HT-29 (cell line): ENCODE measurements around the gene KLK12. TPM values are rescaled to one million over a fixed set of nuclear protein-coding genes. Genes with fewer than 3 reads are reported as not detected.

ENCODE experiments used
- DNase-seq: peaks from one replicate; pipeline ENCODE4 v3.0.0-alpha.2; 2015; ENCODE audit warnings: low spot score
- total RNA-seq: library from RNA; depleted of rRNA; stranded (reverse); fragments of >200 nt; shearing (Covaris generic); gene quantifications from 2 replicates; pipeline ENCODE4 v1.2.3, GENCODE V29; 2014

The KLK12 gene
- total RNA-seq, 1 experiment from 2014 or later, result 9.1 TPM

DNA sequence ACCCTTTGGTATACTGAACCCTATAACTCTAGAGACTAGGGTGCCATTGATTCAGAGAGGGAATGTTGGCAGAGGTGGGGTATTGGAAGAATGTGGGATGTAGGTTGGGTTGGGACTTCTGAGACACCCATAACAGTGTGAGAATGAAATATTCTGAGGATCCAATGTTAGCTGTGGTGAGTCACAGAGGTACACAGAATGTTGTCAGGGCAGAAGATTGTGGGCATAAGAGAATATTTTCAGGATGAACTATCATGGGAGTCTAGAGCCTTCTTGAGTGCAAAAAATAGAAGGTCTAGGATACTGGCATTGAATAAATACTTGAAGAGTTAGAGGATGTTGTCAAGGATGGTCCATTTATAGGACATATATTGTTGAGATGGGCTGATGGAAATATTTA, 21.1 kb upstream of the KLK12 start:
- DNase-seq, result no peak

GRCh38 chr19:51047031-51047335, 12.2 kb upstream of the KLK12 start:
- no peak for DNase-seq

DNA sequence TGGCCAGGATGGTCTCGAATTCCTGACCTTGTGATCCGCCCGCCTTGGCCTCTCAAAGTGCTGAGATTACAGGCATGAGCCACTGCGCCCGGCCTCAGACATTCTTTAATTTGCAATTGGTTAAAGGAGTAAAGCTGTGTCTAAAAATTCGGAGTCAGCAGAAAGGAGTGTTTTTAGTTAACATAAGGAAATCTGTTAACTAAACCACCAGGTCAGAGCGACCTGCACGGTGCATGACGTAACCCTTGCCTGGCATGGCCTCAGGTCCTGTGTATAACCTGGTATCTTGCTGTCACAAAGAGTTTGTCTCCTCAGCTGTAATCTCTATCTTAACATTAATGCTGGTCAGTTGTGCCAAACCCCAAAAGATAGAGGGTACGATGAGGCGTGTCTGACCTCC, 9.5 kb upstream of the KLK12 start:
- DNase-seq, result no peak

GRCh38 chr19:51043497-51043896, 8.7 kb upstream of the KLK12 start:
- no peak for DNase-seq

DNA sequence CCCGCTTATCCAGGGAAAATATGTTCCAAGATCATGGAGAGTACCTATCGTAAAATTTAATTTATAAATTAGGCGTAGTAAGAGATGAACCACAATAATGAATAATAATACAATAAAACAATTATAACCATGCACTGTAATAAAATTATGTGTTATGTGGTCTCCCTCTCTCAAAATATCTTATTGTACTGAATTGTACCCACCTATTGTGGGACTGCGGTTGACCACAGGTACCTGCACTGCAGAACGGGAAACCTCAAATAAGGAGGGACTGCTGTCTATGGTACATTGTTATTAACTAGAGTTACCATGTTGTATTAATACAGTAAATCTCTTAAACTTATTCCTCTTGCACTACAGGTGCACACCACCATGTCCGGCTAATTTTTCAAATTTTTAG, 5.3 kb upstream of the KLK12 start:
- DNase-seq, result no peak

- no peak for DNase-seq
These were observed 1.7 kb upstream of the KLK12 start for GRCh38 chr19:51036519-51036918.

DNA sequence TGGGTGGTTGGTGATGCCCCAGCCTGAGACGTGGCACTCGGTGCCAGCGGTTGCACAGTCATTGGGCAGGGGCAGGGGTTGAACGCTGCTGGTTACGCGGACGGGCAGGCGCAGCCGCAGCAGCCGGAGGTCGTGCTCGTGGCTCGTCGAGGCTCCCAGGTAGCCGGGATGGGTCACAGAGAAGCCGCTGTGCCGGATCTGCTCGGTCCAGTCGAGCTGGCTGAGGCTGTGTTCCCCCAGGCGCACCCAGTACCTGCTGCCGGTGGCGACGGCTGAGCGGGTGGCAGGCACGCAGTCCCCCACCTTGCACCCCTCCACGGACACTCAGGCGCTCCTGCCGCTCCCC, 2.9 kb downstream of the KLK12 start:
- no peak for DNase-seq

DNA sequence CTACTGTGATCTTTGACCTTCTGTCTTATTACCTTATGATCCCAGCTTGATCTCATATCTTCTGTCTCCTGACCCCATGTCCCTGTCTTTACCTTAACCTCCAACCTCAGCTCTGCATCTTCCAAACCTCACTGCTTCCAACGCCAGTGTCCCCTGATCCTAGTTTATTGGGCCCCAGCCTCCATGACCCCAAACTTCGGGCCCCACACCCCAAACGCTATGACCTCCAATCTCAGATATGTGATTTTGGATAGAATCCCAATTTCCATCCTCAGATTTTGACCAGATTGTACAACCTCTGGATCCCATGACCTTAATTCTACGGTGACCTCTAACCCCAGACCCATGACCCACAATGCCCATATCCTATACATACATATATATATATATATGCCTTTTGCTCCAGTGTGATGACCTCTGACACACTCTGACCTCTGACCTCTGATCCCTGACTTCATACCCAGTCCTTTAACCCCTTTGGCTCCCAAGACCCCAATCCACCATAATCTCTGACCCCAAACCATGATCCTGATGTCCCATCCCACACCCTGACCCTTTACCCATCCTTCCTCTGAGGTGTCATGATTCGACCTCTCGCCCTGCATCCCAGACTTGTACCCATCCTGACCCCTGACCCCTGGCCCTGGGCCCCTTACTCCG, 3.5 kb downstream of the KLK12 start:
- no peak for DNase-seq

- no peak for DNase-seq
These were observed 4.2 kb downstream of the KLK12 start for GRCh38 chr19:51030631-51031030.

DNA sequence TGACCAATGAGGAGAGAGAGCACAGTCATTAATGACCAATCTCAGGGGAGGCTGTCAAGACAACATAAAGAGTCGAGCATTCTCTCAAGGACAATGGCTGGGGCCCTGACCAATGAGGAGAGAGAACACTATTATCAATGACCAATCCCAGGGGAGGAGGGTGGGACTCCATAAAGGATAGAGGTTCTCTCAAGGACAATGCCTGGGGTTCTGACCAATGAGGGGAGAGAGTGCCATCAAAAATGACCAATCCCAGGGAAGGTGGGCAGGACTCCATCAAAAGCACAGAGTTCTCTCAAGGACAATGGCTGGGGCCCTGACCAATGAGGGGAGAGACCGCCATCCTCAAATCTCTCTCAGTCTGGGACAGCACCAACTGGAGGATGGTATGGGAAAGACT, 5.1 kb downstream of the KLK12 start:
- peak; percentile 27 for DNase-seq

DNA sequence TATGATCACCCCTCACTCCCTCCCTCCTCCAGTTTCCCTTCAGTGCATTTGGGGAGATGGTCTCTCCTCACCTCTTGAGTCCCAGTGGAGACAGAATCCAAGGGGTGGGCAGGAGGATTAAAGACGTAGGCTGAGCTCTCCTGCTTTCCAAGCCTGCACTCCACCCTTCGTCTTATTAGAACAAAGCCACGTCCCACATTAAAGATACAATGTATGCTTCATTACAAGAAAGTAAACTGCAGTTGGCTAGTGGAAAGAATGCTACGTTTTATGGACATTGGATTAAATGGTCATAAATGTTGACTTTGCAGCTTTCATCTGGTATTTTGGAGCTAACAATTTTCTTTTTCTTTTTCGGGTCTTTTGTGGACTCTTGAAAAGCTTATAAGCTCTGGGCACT, 6.9 kb downstream of the KLK12 start:
- DNase-seq, result peak; percentile 35

GRCh38 chr19:51027126-51027806, 7.5 kb downstream of the KLK12 start:
- peak; percentile 75 for DNase-seq

GRCh38 chr19:51026554-51026831, 8.3 kb downstream of the KLK12 start, which contains the start of gene KLK11:
KLK11 (minus strand) TSS chr19:51026616; CDS start chr19:51025631, 985 bp downstream.
- peak; percentile 92 for DNase-seq

DNA sequence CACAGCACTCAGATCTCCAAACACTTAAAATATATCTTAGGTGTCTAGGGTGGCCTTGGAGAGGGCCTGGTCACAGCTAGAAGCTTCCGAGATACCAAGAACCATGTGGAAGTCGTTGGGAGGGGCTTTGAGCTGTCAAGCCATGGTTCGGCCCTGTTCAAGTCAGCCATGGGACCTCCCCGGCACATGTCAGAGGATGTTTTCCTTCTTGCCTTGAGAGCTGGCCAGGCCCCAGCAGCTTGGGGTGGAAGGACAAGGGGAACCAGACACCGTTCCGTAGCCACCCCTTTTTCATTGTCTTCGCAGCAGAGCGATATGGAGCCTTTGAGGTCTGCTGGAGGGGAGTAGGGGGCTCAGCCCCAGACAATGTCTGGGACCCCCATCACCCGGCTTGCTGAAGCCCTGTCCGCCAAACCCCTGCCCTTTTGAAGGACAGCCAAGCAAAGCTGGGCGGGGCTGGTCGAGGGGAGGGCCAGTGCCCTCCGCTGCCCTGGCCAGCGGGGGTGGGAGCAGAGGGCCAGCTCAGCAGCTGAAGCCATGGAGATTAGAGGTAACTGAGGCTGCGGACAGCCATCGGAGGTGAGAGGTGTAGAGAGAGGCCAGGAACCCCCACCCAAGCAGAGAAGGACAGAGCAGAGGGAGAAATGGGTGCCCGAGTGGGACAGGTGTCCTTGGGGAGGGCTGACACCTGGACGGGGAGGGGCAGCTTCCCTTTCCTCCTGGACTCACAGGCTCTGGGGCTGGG, 8.8 kb downstream of the KLK12 start:
- DNase-seq, result peak; percentile 70

DNA sequence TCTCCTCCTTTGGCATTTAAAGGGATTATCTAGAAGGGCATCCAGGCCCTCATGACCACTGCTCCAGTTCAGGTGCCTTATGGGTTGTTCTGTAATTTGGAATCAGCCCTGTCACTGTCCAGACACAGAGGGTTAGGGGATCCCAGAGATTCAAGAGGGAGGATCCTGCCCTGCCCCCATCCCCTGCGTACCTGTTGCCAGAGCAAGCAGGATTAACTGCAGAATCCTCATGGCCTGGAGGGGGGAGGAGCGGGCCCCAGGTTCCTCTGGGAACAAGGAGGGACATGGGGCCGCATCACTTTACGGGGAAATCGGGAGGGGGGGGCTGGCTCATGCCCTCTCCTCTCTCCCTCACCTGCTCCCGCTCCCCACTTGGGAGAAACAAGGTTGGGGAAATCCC, 9.4 kb downstream of the KLK12 start:
- DNase-seq, result no peak

GRCh38 chr19:51024924-51025323, 9.9 kb downstream of the KLK12 start:
- no peak for DNase-seq

- no peak for DNase-seq
These were observed 10.9 kb downstream of the KLK12 start for GRCh38 chr19:51023946-51024345.

DNA sequence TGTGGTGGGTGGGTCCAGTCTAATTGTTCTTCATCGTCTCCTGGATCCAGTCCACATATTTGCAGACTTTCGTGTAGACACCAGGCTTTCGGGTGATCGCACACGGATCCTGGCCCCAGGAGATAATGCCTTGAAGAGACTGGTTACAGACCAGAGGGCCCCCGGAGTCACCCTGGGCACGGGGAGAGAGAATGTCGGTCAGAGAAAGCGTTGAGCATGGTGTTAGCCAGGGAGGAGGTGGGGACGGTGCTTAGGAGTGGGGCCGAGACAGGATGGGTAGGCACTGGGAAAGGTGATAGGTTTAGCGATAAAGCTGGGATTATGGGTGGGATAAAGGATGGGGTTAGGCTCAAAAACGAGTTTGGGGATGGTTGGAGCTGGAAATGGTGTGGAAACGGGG, 12.3 kb downstream of the KLK12 start:
- DNase-seq, result no peak

GRCh38 chr19:51020988-51021651, 13.7 kb downstream of the KLK12 start:
- DNase-seq, result peak; percentile 97

DNA sequence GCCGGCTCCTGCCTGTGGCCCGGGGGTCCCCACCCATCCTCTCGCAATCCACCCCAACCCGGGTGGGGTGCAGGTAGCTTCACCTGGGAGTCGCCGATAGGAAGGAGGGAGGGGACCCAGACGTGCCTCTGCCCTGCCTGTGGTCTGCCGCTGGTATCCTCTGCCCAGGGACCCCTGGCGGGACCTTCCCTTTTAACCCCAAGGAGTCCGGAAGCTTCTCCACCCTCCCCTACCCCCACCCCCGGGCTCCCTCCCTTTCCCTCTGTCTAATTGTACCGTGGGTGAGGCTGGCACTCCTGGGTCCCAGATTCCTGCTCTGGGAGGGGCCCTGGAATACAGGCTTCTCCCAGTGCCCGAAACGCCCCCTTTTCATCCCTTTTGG, 15.3 kb downstream of the KLK12 start, which contains the start of gene KLK10:
TSS of gene KLK10 (minus strand) at position 166 of the 382 bp plus-strand sequence. CDS start 579 bp downstream, outside the sequence.
- no peak for DNase-seq

GRCh38 chr19:51018745-51019543, 15.9 kb downstream of the KLK12 start:
- peak; percentile 82 for DNase-seq
